ENCODE measurements around the gene VAV1. TPM values are rescaled to one million over a fixed set of nuclear protein-coding genes. Genes with fewer than 3 reads are reported as not detected.

VAV1 gene
- total RNA-seq, 1 donor from 2014 or later: not detected

- Mint-ChIP-seq H3K27me3 (ENCODE audit: unreplicated experiment) (peaks cover 2% of the 10 kb centered on the region), H3K4me3 (ENCODE audit: unreplicated experiment) (no peak overlapping the region), H3K9me3 (ENCODE audit: unreplicated experiment) (peaks cover 1% of the 10 kb centered on the region), H3K36me3 (ENCODE audit: unreplicated experiment) (no peaks in the 10 kb centered on the region), H3K27ac (ENCODE audit: unreplicated experiment) (no peak overlapping the region), H3K4me1 (ENCODE audit: low read depth, unreplicated experiment) (peaks cover 2% of the 10 kb centered on the region)
- DNase-seq: no peak
- no peak for TF ChIP-seq CTCF (IDR thresholded peaks at IDR 0.05; ENCODE audit: partially characterized antibody, unreplicated experiment)
Observed at GRCh38 chr19:6725513-6726231, 46.8 kb upstream of the VAV1 start.

GRCh38 chr19:6728346-6728745, 44.2 kb upstream of the VAV1 start:
- Mint-ChIP-seq H3K27me3 (ENCODE audit: unreplicated experiment) (peaks cover 2% of the 10 kb centered on the region), H3K36me3 (ENCODE audit: unreplicated experiment) (no peaks in the 10 kb centered on the region), H3K4me3 (ENCODE audit: unreplicated experiment) (no peak overlapping the region), H3K4me1 (ENCODE audit: low read depth, unreplicated experiment) (peaks cover 4% of the 10 kb centered on the region), H3K9me3 (ENCODE audit: unreplicated experiment) (peaks cover 1% of the 10 kb centered on the region), H3K27ac (ENCODE audit: unreplicated experiment) (no peak overlapping the region)
- no peak for TF ChIP-seq CTCF (IDR thresholded peaks at IDR 0.05; ENCODE audit: partially characterized antibody, unreplicated experiment)
- DNase-seq: no peak

GRCh38 chr19:6729573-6730152, 42.8 kb upstream of the VAV1 start:
- no peaks in the 10 kb centered on the region for H3K36me3 Mint-ChIP-seq (ENCODE audit: unreplicated experiment)
- H3K9me3 Mint-ChIP-seq (ENCODE audit: unreplicated experiment): peaks cover 3% of the 10 kb centered on the region
- peaks cover 2% of the 10 kb centered on the region for H3K27me3 Mint-ChIP-seq (ENCODE audit: unreplicated experiment)
- H3K4me1 Mint-ChIP-seq (ENCODE audit: low read depth, unreplicated experiment): peaks cover 4% of the 10 kb centered on the region
- no peak overlapping the region for H3K27ac Mint-ChIP-seq (ENCODE audit: unreplicated experiment)
- no peak for TF ChIP-seq CTCF (IDR thresholded peaks at IDR 0.05; ENCODE audit: partially characterized antibody, unreplicated experiment)
- H3K4me3 Mint-ChIP-seq (ENCODE audit: unreplicated experiment): no peak overlapping the region
- DNase-seq: no peak

- Mint-ChIP-seq H3K4me1 (ENCODE audit: low read depth, unreplicated experiment) (peaks cover 4% of the 10 kb centered on the region), H3K9me3 (ENCODE audit: unreplicated experiment) (peaks cover 2% of the 10 kb centered on the region), H3K4me3 (ENCODE audit: unreplicated experiment) (no peak overlapping the region), H3K27me3 (ENCODE audit: unreplicated experiment) (peaks cover 3% of the 10 kb centered on the region), H3K27ac (ENCODE audit: unreplicated experiment) (no peak overlapping the region), H3K36me3 (ENCODE audit: unreplicated experiment) (no peaks in the 10 kb centered on the region)
- no peak for TF ChIP-seq CTCF (IDR thresholded peaks at IDR 0.05; ENCODE audit: partially characterized antibody, unreplicated experiment)
- peak; percentile 40 for DNase-seq
Observed at GRCh38 chr19:6730153-6730804, 42.2 kb upstream of the VAV1 start.
